Endothelial cell of umbilical vein (primary cell): ENCODE measurements around the gene TMEM128. TPM values are rescaled to one million over a fixed set of nuclear protein-coding genes. Genes with fewer than 3 reads are reported as not detected.

Source experiments
- BruUV-seq: library from RNA; stranded (reverse); fragments of 400-500 nt; replicated peaks from 2 replicates; lab custom pipeline; 2021; lab: Mats Ljungman, UMichigan
- CTCF ChIA-PET: fragments of 300-600, 350-600 bp; sonication (Branson Sonifier 250); formaldehyde crosslinking; loops from one replicate; lab custom pipeline; 2021; ENCODE audit warnings: antibody characterized with exemption, inconsistent platforms; lab: Charles Lee
- POLR2A ChIA-PET: fragments of 300-600, 350-600 bp; sonication (Branson Sonifier 250); formaldehyde crosslinking; loops from one replicate; lab custom pipeline; 2021; ENCODE audit warnings: antibody characterized with exemption, inconsistent platforms; lab: Charles Lee
- DNase-seq: peaks from one replicate; pipeline ENCODE4 v3.0.0-alpha.2; 2011; ENCODE audit warnings: low read depth, low spot score
- FAIRE-seq: peaks from 2 replicates; lab custom pipeline; 2011; peaks lifted over from hg19 to GRCh38; lab: Jason Lieb, UNC
- H2AFZ ChIP-seq: 2 replicates; pipeline ENCODE4 v1.6.0; 2012; ENCODE audit warnings: low read depth, low read length, control low read depth, inconsistent platforms
- H3K27ac ChIP-seq: 2 replicates; pipeline ENCODE4 v1.5.1; 2011; ENCODE audit warnings: low read depth, mild to moderate bottlenecking, control low read depth, low read length, moderate library complexity; ENCODE audit not compliant: insufficient read depth
- H3K27me3 ChIP-seq, 2 experiments: 2 replicates each; pipeline versions ENCODE4 v1.6.0 to v1.6.1; 2011; ENCODE audit warnings: low read length in 2 of 2, mixed read lengths in 1 of 2; ENCODE audit not compliant: control insufficient read depth in 2 of 2, insufficient read depth in 2 of 2
- H3K36me3 ChIP-seq, 2 experiments: 2 replicates in 1 of 2; 3 replicates in 1 of 2; pipeline ENCODE4 v1.5.1; 2011; ENCODE audit warnings: low read length in 2 of 2, mild to moderate bottlenecking in 1 of 2, moderate library complexity in 1 of 2; ENCODE audit not compliant: control insufficient read depth in 2 of 2, insufficient read depth in 2 of 2; ENCODE audit errors: extremely low read depth in 1 of 2
- H3K4me1 ChIP-seq: 3 replicates; pipeline ENCODE4 v1.5.1; 2011; ENCODE audit warnings: mild to moderate bottlenecking, low read length; ENCODE audit not compliant: control insufficient read depth, insufficient read depth; ENCODE audit errors: extremely low read depth
- H3K4me2 ChIP-seq: 2 replicates; pipeline ENCODE4 v1.6.1; 2011; ENCODE audit warnings: low read length, control low read depth, mixed read lengths; ENCODE audit not compliant: insufficient read depth
- H3K4me3 ChIP-seq, 3 experiments: fragments of 200-600 bp in 1 of 3; sonication (generic), shearing (Covaris generic) in 1 of 3; replicated peaks in 1 of 3; 2 replicates each; pipeline ENCODE4 v1.5.1; 2011 to 2016; ENCODE audit warnings: control low read depth in 3 of 3, low read length in 3 of 3, mild to moderate bottlenecking in 2 of 3, inconsistent platforms in 1 of 3, low read depth in 1 of 3, moderate library complexity in 1 of 3; ENCODE audit not compliant: insufficient read depth in 1 of 3
- H3K79me2 ChIP-seq: 2 replicates; pipeline ENCODE4 v1.6.0; 2012; ENCODE audit warnings: low read length, inconsistent platforms; ENCODE audit not compliant: control insufficient read depth, insufficient read depth
- H3K9ac ChIP-seq: replicated peaks from 2 replicates; pipeline ENCODE3; 2011; ENCODE audit warnings: low read length, control low read depth; ENCODE audit not compliant: insufficient read depth; ENCODE audit errors: extremely low read depth
- H3K9me1 ChIP-seq: replicated peaks from 3 replicates; pipeline ENCODE4 v1.6.0; 2011; ENCODE audit warnings: mild to moderate bottlenecking, low read length; ENCODE audit not compliant: control insufficient read depth, insufficient read depth; ENCODE audit errors: extremely low read depth
- H3K9me3 ChIP-seq: replicated peaks from 2 replicates; pipeline ENCODE4 v1.5.1; 2012; ENCODE audit warnings: low read length, inconsistent platforms; ENCODE audit not compliant: control insufficient read depth, insufficient read depth
- H4K20me1 ChIP-seq: replicated peaks from 2 replicates; pipeline ENCODE3; 2011; ENCODE audit warnings: mild to moderate bottlenecking, low read length; ENCODE audit not compliant: control insufficient read depth, insufficient read depth; ENCODE audit errors: extremely low read depth
- EZH2 ChIP-seq: IDR thresholded peaks from 2 replicates; pipeline ENCODE4 v1.6.1; 2012; ENCODE audit warnings: borderline replicate concordance, low read depth, mild to moderate bottlenecking, moderate library complexity, low read length, inconsistent platforms; ENCODE audit not compliant: severe bottlenecking
- FOS ChIP-seq: IDR thresholded peaks from 2 replicates; pipeline ENCODE4 v1.6.1; 2011; ENCODE audit warnings: mild to moderate bottlenecking, low read length, moderate library complexity, borderline replicate concordance; ENCODE audit not compliant: insufficient read depth
- GATA2 ChIP-seq: IDR thresholded peaks from 2 replicates; pipeline ENCODE4 v1.7.0; 2011; ENCODE audit warnings: low read depth, mild to moderate bottlenecking, moderate library complexity, mixed read lengths, low read length; ENCODE audit not compliant: insufficient read length, insufficient read depth
- JUN ChIP-seq: IDR thresholded peaks from 2 replicates; pipeline ENCODE4 v1.6.1; 2011; ENCODE audit warnings: borderline replicate concordance, low read depth; ENCODE audit not compliant: insufficient read length, insufficient read depth
- MYC ChIP-seq: IDR thresholded peaks from one replicate; pipeline ENCODE4 v1.6.1; 2011; ENCODE audit warnings: mild to moderate bottlenecking, low read depth, low read length
- POLR2A ChIP-seq: IDR thresholded peaks from 2 replicates; pipeline ENCODE4 v1.6.1; 2012; ENCODE audit warnings: low read depth, mild to moderate bottlenecking, control low read depth, low read length
- POLR2AphosphoS5 ChIP-seq: IDR thresholded peaks from 2 replicates; pipeline ENCODE4 v1.6.1; 2012; ENCODE audit warnings: low read depth, mild to moderate bottlenecking, control low read depth, low read length, moderate library complexity; ENCODE audit not compliant: insufficient read depth
- dilution Hi-C: fragments of 300-500 bp; cut with MboI; formaldehyde crosslinking; loops from one replicate; pipeline ENCODE4 v1.15.0; 2019; ENCODE audit warnings: low sequenced_read_pairs; ENCODE audit not compliant: extremely low pct_ligation_motif_present
- intact Hi-C: fragments of 100-400 bp; cut with micrococcal nuclease; formaldehyde crosslinking; loops from one replicate; pipeline ENCODE4 v1.10.0; 2022
- polyA plus RNA-seq, 4 experiments: library from polyadenylated mRNA; depleted of rRNA in 3 of 4; stranded (reverse) in 3 of 4; unstranded in 1 of 4; fragments of >200 nt; gene quantifications; 2 replicates each; pipeline versions ENCODE4 v1.2.1 to v1.2.3, GENCODE V29; 2011 to 2012; ENCODE audit warnings: missing spikeins in 1 of 4
- total RNA-seq: library from RNA; stranded (reverse); gene quantifications from 2 replicates; pipeline ENCODE4 v1.2.3, GENCODE V29; 2021
- TF ChIP-seq, protein P1 (sequence below): IDR thresholded peaks from 2 replicates; pipeline ENCODE4 v1.6.1; 2011; ENCODE audit not compliant: insufficient read depth, insufficient read length
- TF ChIP-seq, protein P2 (sequence below), 2 donors: IDR thresholded peaks; 1 replicate in 1 of 2; 2 replicates in 1 of 2; pipeline ENCODE4 v1.5.1; 2011; ENCODE audit warnings: low read length in 2 of 2, mild to moderate bottlenecking in 2 of 2, moderate library complexity in 2 of 2, control low read depth in 1 of 2, inconsistent platforms in 1 of 2, low read depth in 1 of 2; ENCODE audit not compliant: insufficient read depth in 1 of 2; ENCODE audit errors: extremely low read depth in 1 of 2

The TMEM128 gene
- total and polyA plus RNA-seq, 2 donors (not counting 3 experiments of a cell fraction or from before 2014, with no cell fraction given) = 11.5 to 23.8 TPM

DNA sequence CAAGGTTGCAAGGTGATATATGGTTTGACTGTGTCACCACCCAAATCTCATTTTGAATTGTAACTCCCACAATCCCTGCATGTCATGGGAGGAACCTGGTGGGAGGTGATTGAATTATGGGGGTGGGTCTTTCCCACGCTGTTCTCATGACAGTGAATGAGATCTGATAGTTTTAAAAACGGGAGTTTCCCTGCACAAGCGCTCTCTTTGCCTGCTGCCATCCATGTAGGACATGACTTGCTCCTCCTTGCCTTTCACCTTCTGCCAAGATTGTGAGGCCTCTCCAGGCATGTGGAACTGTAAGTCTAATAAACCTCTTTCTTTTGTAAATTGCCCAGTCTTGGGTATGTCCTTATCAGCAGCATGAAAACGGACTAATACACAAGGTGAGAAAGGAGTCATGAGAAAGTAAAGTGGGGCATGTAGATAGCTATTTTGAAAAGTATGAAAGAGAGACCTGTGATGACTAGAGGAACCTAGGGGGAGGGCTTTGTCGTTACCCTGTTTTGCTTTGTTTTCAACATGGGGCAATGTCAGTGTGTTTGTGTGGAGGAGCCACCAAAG, 48.3 kb upstream of the TMEM128 start:
- peaks cover 26% of the 10 kb centered on the region for H3K79me2 ChIP-seq
- dilution Hi-C loops = no loop called here
- no peaks in the 10 kb centered on the region for H3K9me1 ChIP-seq
- no peak overlapping the region for H3K4me3 ChIP-seq
- no peak for FAIRE-seq
- intact Hi-C loops = no loop called here
- H3K4me1 ChIP-seq = peaks cover under 1% of the 10 kb centered on the region
- H3K9ac ChIP-seq = no peak overlapping the region
- BruUV-seq = no TSS peak
- ChIA-PET POLR2A (no interaction called here), CTCF (no interaction called here)
- no peaks in the 10 kb centered on the region for H4K20me1 ChIP-seq
- no peaks in the 10 kb centered on the region for H3K9me3 ChIP-seq
- no peak overlapping the region for H3K4me2 ChIP-seq
- no peak overlapping the region for H2AFZ ChIP-seq
- H3K27ac ChIP-seq = no peak overlapping the region
- TF ChIP-seq GATA2 (no peak), JUN (no peak), MYC (no peak), EZH2 (no peak), POLR2A (no peak), FOS (no peak), POLR2AphosphoS5 (no peak)
- TF ChIP-seq, protein P1, sequence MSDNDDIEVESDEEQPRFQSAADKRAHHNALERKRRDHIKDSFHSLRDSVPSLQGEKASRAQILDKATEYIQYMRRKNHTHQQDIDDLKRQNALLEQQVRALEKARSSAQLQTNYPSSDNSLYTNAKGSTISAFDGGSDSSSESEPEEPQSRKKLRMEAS = no peak
- TF ChIP-seq, protein P2, sequence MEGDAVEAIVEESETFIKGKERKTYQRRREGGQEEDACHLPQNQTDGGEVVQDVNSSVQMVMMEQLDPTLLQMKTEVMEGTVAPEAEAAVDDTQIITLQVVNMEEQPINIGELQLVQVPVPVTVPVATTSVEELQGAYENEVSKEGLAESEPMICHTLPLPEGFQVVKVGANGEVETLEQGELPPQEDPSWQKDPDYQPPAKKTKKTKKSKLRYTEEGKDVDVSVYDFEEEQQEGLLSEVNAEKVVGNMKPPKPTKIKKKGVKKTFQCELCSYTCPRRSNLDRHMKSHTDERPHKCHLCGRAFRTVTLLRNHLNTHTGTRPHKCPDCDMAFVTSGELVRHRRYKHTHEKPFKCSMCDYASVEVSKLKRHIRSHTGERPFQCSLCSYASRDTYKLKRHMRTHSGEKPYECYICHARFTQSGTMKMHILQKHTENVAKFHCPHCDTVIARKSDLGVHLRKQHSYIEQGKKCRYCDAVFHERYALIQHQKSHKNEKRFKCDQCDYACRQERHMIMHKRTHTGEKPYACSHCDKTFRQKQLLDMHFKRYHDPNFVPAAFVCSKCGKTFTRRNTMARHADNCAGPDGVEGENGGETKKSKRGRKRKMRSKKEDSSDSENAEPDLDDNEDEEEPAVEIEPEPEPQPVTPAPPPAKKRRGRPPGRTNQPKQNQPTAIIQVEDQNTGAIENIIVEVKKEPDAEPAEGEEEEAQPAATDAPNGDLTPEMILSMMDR (IDR thresholded peaks at IDR 0.05; ENCODE audit: extremely low read depth in 1 of 2, insufficient read depth in 1 of 2, low read depth in 1 of 2, low read length in 2 of 2) = no peak
- H3K27me3 ChIP-seq = no peaks in the 10 kb centered on the region
- peaks cover 2% of the 10 kb centered on the region in 2 experiments for H3K36me3 ChIP-seq
- DNase-seq = no peak
